ENCODE data around the gene GALC.

DNA sequence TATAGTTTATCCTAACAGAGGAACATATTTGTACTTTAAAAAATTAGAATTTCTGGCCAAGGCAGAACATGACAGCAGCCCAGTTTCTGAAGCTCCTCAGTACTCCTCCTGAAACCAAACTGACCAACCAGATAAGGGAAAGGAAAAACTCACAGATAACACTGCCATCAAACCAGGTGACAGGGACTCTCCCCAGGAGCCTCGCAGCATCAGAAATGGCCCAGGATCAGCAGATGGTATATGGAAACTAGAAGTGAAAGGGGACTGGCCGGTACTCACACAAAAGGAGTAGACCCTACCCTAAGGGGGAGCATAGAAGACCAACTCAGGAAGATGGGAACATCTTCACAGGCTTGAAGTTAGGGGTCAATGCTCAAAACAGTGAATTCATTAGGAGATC, 22.0 kb downstream of the GALC start:
- TF ChIP-seq CTCF (IDR thresholded peaks at IDR 0.05; ENCODE audit: extremely low read depth in 1 of 2, insufficient read depth in 1 of 2, low read depth in 1 of 2, low read length in 2 of 2), result no peak
- TF ChIP-seq EZH2 (IDR thresholded peaks at IDR 0.05; ENCODE audit: borderline replicate concordance, low read depth, low read length, severe bottlenecking), result no peak

All from endothelial cell of umbilical vein (primary cell).